NCI-H510A treated with DMSO at 0.1 percent for 48 hours (cell line): ENCODE results near the gene GOLIM4.

ENCODE experiments used
- DNase-seq: peaks from one replicate; lab custom pipeline; 2025; lab: John Stamatoyannopoulos, UW

The GOLIM4 gene

GRCh38 chr3:168100777-168101492 lies 5.2 kb upstream of the GOLIM4 start:
- no peak for DNase-seq

- no peak for DNase-seq
Observed at GRCh38 chr3:168097381-168097780, 1.7 kb upstream of the GOLIM4 start.

- peak; percentile 86 for DNase-seq
Observed at GRCh38 chr3:168096210-168096652, 507 bp upstream of the GOLIM4 start.

GRCh38 chr3:168094877-168095610 lies 680 bp downstream of the GOLIM4 start:
- peak; percentile 66 for DNase-seq

DNA sequence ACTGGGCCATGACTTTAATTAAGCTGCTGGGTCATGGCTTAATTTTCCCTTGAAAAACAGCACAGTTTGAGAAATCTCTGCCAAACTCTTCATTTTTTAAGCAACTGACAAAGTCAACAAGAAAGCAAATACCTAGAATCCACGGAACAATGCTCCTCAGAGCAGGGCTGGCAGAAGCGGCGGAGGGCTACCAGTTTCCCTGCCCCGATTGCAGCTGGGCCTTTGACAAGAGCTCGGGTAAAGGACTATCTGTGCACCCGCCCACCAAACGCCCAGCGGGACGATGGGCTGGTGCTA lies 1.2 kb downstream of the GOLIM4 start:
- DNase-seq, result no peak

- DNase-seq, result no peak
Observed at GRCh38 chr3:168093790-168094189, 1.9 kb downstream of the GOLIM4 start.

DNA sequence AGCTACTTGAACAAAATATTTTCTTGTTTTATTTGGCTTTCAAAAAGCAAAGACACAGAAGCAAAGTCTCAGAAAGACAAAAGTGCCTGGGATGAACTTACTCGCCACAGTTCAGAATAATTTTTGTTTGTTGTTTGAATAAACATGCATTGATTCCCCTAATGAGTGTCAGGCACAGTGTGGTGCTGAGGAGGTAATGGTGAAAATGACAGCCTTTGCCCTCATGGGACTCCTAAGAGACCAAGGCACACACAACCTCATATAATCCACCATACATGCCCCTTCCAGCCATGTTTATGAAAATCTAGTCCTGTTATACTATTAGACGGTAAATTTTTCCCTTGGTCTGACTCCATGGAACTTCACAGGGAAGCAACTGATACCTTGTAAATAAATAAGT lies 2.5 kb downstream of the GOLIM4 start:
- DNase-seq, result no peak

GRCh38 chr3:168091941-168092340 lies 3.8 kb downstream of the GOLIM4 start:
- DNase-seq, result no peak

DNA sequence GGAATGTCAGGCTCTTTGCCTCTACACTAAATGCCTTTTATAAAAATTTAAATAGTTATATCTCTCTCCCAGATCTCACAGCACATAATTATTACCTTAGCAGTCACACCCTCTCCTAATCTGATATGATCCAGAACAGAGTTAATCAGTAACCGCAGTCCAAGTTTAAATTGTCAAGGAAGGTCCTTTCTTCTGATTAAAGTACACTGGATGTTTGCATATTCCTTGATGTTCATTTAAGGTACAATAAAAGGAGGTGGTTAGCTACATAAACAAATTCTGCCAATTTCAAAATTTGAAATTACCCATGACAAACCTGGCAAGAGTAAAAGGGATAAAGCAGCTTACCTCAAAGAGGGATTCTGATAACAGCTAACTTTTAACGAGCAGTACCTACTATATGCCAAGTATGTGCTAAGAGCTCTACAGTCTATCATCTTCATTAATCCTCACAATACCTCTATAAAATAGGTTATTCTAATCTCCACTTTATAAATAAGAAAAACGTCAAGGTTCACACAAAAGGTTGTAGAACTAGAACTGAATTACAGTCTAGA lies 4.3 kb downstream of the GOLIM4 start:
- DNase-seq, result no peak

DNA sequence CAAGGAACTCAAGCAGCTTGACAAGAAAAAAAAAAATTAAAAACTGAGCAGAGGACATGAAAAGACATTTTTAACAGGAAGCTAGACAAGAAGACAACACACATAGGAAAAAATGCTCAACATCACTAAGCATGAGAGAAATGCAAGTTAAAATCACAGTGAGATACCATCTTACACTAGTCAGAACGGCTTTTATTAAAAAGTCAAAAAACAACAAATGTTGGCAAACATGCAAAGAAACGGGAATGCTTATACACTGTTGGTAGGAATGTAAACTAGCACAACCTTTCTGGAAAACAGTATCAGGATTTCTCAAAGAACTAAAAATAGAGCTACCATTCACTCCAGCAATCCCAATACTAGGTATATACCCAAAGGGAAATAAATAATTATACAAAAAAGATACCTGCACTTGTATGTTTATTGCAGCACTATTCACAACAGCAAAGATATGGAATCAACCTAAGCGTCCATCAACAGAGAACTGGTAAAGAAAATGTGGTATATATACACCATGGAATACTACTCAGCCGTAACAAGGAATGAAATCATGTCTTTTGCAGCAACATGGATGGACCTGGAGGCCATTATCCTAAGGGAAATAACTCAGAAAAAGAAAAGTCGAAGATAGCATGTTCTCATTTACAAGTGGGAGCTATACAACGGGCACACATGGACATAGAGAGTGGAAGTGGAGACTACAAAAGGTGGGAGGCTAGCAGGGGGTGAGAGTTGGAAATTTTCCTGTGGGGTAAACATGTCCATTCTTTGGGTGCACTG lies 5.2 kb downstream of the GOLIM4 start:
- no peak for DNase-seq

- no peak for DNase-seq
Observed at GRCh38 chr3:168089179-168089771, 6.4 kb downstream of the GOLIM4 start.

DNA sequence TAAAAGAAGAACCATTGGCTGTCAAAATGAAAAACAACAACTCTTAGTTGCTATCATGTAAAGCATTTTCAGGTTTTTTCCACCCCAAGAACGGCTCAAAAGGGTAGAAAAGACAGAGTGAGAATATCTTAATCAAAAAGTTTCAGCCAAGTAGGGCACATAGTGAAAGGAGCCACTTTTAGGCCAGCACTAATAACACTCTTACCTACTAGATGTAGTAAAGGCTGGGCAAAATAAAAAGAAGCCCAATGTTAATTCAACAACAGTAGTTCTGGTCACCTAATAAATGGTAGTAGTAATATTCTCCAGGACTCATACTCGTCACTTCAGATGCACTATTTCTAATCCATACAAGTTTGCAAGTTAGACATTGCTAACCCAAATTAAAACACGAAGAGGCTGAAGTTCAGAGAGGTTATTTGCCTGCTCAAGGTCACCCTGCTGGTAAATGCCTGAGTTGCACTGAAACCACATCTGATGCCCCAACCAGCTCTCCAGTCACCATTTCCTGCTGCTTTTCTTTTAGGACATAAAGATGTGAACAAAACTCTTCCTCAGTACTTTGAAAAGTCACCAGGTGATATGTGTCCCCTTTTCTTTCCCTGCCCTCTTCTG lies 7.5 kb downstream of the GOLIM4 start:
- peak; percentile 12 for DNase-seq

DNA sequence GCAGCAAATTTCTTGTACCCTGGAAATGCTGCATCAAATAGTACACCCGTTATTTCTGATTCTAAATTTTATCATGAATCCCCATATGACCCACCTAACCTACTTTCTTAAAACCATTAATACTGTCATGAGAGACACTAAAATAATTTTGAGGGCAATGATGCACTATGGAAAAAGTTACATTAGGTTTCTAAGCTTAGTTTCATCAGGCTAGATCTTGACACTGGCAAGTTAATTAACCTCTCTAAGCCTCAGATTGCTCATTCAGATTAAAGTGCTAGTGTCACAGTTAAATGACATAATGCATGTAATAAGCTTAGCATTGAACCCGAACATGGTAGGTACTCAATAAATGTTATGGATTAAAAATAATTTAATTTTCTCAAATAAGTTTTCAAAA lies 8.2 kb downstream of the GOLIM4 start:
- DNase-seq, result no peak

- no peak for DNase-seq
Observed at GRCh38 chr3:168086541-168087260, 9.0 kb downstream of the GOLIM4 start.

GRCh38 chr3:168085491-168086119 lies 10.1 kb downstream of the GOLIM4 start:
- DNase-seq, result no peak

GRCh38 chr3:168083906-168084305 lies 11.8 kb downstream of the GOLIM4 start:
- DNase-seq, result no peak

DNA sequence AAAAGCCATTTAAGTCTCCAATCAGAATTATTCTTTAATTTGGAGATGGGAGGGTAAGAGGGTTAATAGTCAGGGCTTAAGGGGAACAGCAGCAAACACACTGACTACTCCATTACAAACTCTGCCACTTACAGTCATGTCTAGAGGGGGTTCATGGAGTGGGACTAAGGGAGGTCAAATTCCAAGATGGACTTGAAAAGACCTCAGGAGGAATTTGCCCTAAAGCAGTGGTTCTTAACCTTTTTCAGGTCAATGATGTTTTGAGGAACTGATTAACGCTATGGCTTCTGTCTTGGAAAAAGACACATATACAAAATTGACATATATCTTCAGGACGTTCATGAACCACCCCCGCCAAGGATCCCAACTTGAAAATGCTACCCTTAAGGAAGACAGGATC lies 13.9 kb downstream of the GOLIM4 start:
- DNase-seq, result no peak

DNA sequence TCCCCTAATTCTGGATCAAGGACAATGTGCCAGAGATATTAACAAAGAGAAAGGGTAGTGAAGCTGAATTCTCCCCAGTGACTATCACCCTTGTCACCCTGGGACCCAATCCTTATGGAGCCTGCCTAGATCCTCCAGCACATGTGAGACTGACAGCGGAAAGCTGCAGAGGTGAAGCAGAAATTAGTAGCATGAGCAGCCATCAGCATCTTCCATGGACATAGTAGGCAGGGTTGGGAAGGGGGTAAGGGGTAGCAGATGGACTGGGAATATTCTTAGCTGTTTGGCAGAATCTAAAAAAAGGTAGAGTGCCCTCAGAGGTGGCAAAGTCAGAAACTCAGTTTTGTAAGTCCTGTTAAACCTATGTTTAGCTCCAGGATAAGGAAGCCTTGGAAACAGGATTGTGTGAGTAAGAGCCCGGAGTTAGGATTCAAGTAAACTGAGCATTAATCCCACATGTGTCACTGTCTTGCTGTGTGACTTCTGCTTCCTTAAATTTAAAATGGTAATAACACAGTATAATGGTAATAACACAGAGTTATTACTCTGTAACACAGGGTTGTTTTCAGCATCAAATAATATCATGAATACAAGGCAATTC lies 14.5 kb downstream of the GOLIM4 start:
- no peak for DNase-seq

DNA sequence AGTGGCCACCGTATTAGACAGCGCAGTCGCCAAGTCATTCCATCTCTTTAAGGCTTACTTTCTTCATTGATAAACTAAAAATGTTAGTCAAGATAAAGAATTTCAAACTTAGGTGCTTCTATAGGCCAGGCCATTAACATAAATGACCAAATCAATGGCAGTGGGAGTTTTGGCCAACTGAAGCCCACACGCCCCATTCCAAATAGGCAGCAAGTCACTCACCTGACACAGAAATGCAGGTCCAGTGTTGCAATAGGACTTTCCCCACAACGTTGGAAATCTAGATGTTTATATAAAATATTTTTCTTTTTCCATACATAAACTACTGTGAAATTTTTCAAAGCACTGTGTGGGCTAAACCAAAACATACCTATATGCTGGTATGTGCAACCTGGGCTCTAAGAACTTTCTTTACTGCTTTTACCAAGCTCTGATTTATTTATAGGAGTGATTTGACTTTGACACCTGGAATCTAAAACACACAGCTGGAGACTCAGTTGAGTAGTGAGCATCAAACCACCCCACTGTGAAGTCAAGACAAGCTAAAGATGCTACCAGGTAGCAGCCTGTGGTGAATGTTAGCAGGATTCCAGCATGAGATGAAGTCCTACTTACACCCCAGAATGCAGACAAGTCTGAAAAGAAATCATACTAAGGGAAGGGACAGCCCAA lies 15.1 kb downstream of the GOLIM4 start:
- DNase-seq, result no peak

GRCh38 chr3:168080022-168080421 lies 15.7 kb downstream of the GOLIM4 start:
- DNase-seq, result no peak
